HG02642 (cell line): ENCODE measurements around the gene IARS2.
A peak's percentile ranks its signal among the peaks of the same experiment; 100 is the strongest.
"Not testable (repeated sequence)": the region's sequence is repeated elsewhere in the genome, so short reads cannot be mapped to it uniquely, and the experiment has no call there.

ENCODE experiments used
- ATAC-seq: cut with Tn5 transposase; IDR thresholded peaks from one replicate; pipeline ENCODE4 v1.9.1; 2021; ENCODE audit warnings: mild to moderate bottlenecking; ENCODE audit not compliant: unreplicated experiment, poor library complexity

The IARS2 gene

GRCh38 chr1:220110473-220110872 lies 16.5 kb downstream of the IARS2 start:
- not testable (repeated sequence) for ATAC-seq

GRCh38 chr1:220112600-220112999 lies 18.7 kb downstream of the IARS2 start:
- not testable (repeated sequence) for ATAC-seq

GRCh38 chr1:220113136-220113695 lies 19.3 kb downstream of the IARS2 start:
- ATAC-seq = peak; percentile 63

- ATAC-seq = no peak
Measured at GRCh38 chr1:220119043-220119512, 25.1 kb downstream of the IARS2 start.

GRCh38 chr1:220121791-220122530 lies 28.0 kb downstream of the IARS2 start:
- no peak for ATAC-seq

- no peak for ATAC-seq
Measured at GRCh38 chr1:220123066-220123465, 29.1 kb downstream of the IARS2 start.

GRCh38 chr1:220123889-220124288 lies 30.0 kb downstream of the IARS2 start:
- no peak for ATAC-seq

- ATAC-seq = no peak
Measured at GRCh38 chr1:220124542-220124941, 30.6 kb downstream of the IARS2 start.

GRCh38 chr1:220127076-220127475 lies 33.1 kb downstream of the IARS2 start:
- no peak for ATAC-seq

GRCh38 chr1:220129479-220130210 lies 35.7 kb downstream of the IARS2 start:
- ATAC-seq = no peak

GRCh38 chr1:220135755-220136154 lies 41.8 kb downstream of the IARS2 start:
- no peak for ATAC-seq

GRCh38 chr1:220137019-220137786 lies 43.3 kb downstream of the IARS2 start:
- ATAC-seq = no peak

- ATAC-seq = no peak
Measured at GRCh38 chr1:220139966-220140365, 46.0 kb downstream of the IARS2 start.

- no peak for ATAC-seq
Measured at GRCh38 chr1:220144051-220144450, 50.1 kb downstream of the IARS2 start.

- no peak for ATAC-seq
Measured at GRCh38 chr1:220149742-220150141, 55.8 kb downstream of the IARS2 start.

GRCh38 chr1:220151454-220151853 lies 57.5 kb downstream of the IARS2 start:
- no peak for ATAC-seq

- ATAC-seq = no peak
Measured at GRCh38 chr1:220153147-220153546, 59.2 kb downstream of the IARS2 start.

- ATAC-seq = no peak
Measured at GRCh38 chr1:220156620-220157146, 62.8 kb downstream of the IARS2 start.

- ATAC-seq = no peak
Measured at GRCh38 chr1:220157738-220158137, 63.8 kb downstream of the IARS2 start.

- ATAC-seq = not testable (repeated sequence)
Measured at GRCh38 chr1:220158530-220158929, 64.6 kb downstream of the IARS2 start.
